OCI-LY7 (cell line): Measurements from ENCODE around the gene PHOSPHO2. TPM values are rescaled to one million over a fixed set of nuclear protein-coding genes. Genes with fewer than 3 reads are reported as not detected.

Experiments
- Bru-seq: library from RNA; stranded (reverse); fragments of 400-500 nt; gene quantifications from one replicate; lab custom pipeline; 2021; lab: Mats Ljungman, UMichigan
- BruChase-seq, 2 experiments: library from RNA; stranded (reverse); fragments of 400-500 nt; gene quantifications; one replicate each; lab custom pipeline; 2021; lab: Mats Ljungman, UMichigan
- BruUV-seq: library from RNA; stranded (reverse); fragments of 400-500 nt; replicated peaks from 2 replicates; lab custom pipeline; 2021; lab: Mats Ljungman, UMichigan
- CTCF ChIA-PET: fragments of 300-600 bp; sonication (Branson Sonifier 250); formaldehyde crosslinking; loops from one replicate; lab custom pipeline; 2022; ENCODE audit warnings: antibody characterized with exemption; ENCODE audit not compliant: unreplicated experiment; lab: Charles Lee
- POLR2A ChIA-PET: fragments of 300-600 bp; sonication (Branson Sonifier 250); formaldehyde crosslinking; loops from one replicate; lab custom pipeline; 2022; ENCODE audit warnings: antibody characterized with exemption; lab: Charles Lee
- DNase-seq: peaks from one replicate; pipeline ENCODE4 v3.0.0-alpha.2; 2015; ENCODE audit warnings: low spot score
- H2AFZ ChIP-seq: fragments of 200-600 bp; sonication (generic), shearing (Covaris generic); 2 replicates; pipeline ENCODE4 v1.6.1; 2014; ENCODE audit warnings: mild to moderate bottlenecking, antibody characterized with exemption, low read length, moderate library complexity
- H3K27ac ChIP-seq: fragments of 200-600 bp; sonication (generic); 2 replicates; pipeline ENCODE4 v1.5.1; 2014; ENCODE audit warnings: mixed run types, low read depth, mild to moderate bottlenecking, moderate library complexity, low read length, inconsistent platforms; ENCODE audit not compliant: poor library complexity, severe bottlenecking
- H3K36me3 ChIP-seq: fragments of 200-600 bp; sonication (generic); 2 replicates; pipeline ENCODE4 v1.6.1; 2014; ENCODE audit warnings: mild to moderate bottlenecking, antibody characterized with exemption, low read length, moderate library complexity, mixed read lengths; ENCODE audit not compliant: insufficient read depth
- H3K4me1 ChIP-seq: fragments of 200-600 bp; sonication (generic); 2 replicates; pipeline ENCODE4 v1.5.1; 2014; ENCODE audit warnings: mild to moderate bottlenecking, low read length; ENCODE audit not compliant: insufficient read depth, poor library complexity, severe bottlenecking
- H3K4me2 ChIP-seq: fragments of 200-600 bp; sonication (generic); 2 replicates; pipeline ENCODE4 v1.6.1; 2014; ENCODE audit warnings: mild to moderate bottlenecking, low read length
- H3K4me3 ChIP-seq: fragments of 200-600 bp; sonication (generic); 2 replicates; pipeline ENCODE4 v1.5.1; 2014; ENCODE audit warnings: mild to moderate bottlenecking, low read depth, low read length; ENCODE audit not compliant: poor library complexity, severe bottlenecking
- H3K79me2 ChIP-seq: fragments of 200-600 bp; sonication (generic); 2 replicates; pipeline ENCODE4 v1.6.1; 2016; ENCODE audit warnings: low read depth, mild to moderate bottlenecking, low read length, moderate library complexity, mixed read lengths; ENCODE audit not compliant: insufficient read depth
- H3K9me2 ChIP-seq: fragments of 200-600 bp; sonication (generic); 2 replicates; pipeline ENCODE4 v1.6.1; 2016; ENCODE audit warnings: mild to moderate bottlenecking, low read length, mixed read lengths; ENCODE audit not compliant: insufficient read depth
- H3K9me3 ChIP-seq: fragments of 200-600 bp; sonication (generic); 2 replicates; pipeline ENCODE4 v1.6.1; 2014; ENCODE audit warnings: mild to moderate bottlenecking, mixed run types, low read length, mixed read lengths
- H4K20me1 ChIP-seq: fragments of 200-600 bp; sonication (generic); 2 replicates; pipeline ENCODE4 v1.6.1; 2014; ENCODE audit warnings: mild to moderate bottlenecking, antibody characterized with exemption, low read length, moderate library complexity, mixed read lengths; ENCODE audit not compliant: insufficient read depth
- CTCF ChIP-seq: fragments of 200-600 bp; sonication (generic); conservative IDR thresholded peaks from 2 replicates; pipeline ENCODE4 v1.5.1; 2014; ENCODE audit warnings: mild to moderate bottlenecking, antibody characterized with exemption, low read length, moderate library complexity, mixed read lengths
- EZH2phosphoT487 ChIP-seq: fragments of 200-600 bp; sonication (generic); IDR thresholded peaks from 2 replicates; pipeline ENCODE4 v1.6.1; 2018; ENCODE audit warnings: low read depth, borderline replicate concordance, mild to moderate bottlenecking, mixed run types, antibody characterized with exemption, low read length, moderate library complexity, mixed read lengths
- intact Hi-C: fragments of 100-400 bp; cut with micrococcal nuclease; formaldehyde crosslinking; loops from one replicate; pipeline ENCODE4 v1.10.0; 2022; ENCODE audit not compliant: unreplicated experiment
- long read RNA-seq: library from polyadenylated mRNA; stranded (forward); transcript quantifications from one replicate; pipeline ENCODE4 v2.0.0, GENCODE V29; 2022
- total RNA-seq, 2 experiments: library from RNA; depleted of rRNA in 1 of 2; stranded (reverse); fragments of >200 nt in 1 of 2; shearing (Covaris generic) in 1 of 2; gene quantifications; 2 replicates each; pipeline ENCODE4 v1.2.3, GENCODE V29; 2014 to 2022

PHOSPHO2 gene, protein sequence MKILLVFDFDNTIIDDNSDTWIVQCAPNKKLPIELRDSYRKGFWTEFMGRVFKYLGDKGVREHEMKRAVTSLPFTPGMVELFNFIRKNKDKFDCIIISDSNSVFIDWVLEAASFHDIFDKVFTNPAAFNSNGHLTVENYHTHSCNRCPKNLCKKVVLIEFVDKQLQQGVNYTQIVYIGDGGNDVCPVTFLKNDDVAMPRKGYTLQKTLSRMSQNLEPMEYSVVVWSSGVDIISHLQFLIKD
- total RNA-seq (2014; rRNA removed; shearing (Covaris generic)) (2.8 and 4.8 TPM in 2 replicates), total RNA-seq (2022) (2.9 and 4.2 TPM in 2 replicates), Bru-seq, nascent RNA (percentile 69 among the genes with signal in this experiment), BruChase-seq, experiment 1, labeled RNA remaining after a 6-hour chase (percentile 62 among the genes with signal in this experiment), BruChase-seq, experiment 2, labeled RNA remaining after a 2-hour chase (percentile 73 among the genes with signal in this experiment)
- long read RNA-seq, partial matches to known transcripts: 2 of 3 reads
- long read RNA-seq, other reads (novel, unspliced or antisense): 1 of 3 reads

DNA sequence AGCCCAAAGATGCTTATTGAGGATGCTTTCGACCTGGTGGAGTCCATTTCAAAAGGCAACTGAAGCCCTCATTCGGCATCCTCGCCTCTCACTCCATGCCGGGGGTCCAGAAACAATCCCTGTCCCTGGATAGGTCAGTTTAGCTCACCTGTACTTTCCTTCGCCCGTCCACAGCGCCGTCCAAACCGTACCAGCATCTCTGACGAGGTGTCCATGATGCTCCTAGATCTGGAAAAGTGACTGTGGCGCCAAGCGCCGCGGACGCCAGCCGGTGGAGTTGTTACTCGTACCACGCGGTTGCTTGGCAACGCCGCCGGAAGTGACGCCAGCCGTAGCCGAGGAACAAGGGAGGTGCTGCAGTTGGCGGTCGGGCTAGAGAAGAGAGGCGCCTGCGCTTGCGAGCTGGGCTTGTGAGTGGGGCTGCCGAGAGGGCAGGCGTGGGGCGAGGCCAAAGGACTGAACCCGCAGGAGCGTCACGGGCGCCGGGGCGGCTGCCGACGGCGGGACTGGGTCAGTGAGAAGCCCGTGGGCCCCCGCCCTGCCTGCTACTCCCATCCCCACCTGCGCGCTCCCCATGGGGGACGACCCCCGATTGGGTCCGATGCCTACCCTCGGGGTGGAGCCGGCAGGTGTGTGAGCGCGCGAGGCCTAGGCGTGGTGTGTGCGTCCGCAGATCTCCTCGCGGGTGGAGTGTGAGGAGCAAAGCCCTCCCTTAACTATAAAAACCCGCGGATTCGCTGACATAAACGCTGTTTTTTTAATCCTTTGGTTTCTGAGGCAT is at the start of gene PHOSPHO2, which contains the start of gene CFAP210:
PHOSPHO2 (plus strand) TSS at position 357 of the 781 bp plus-strand sequence. CDS start 6,503 bp downstream, outside the sequence.
CFAP210 (minus strand) TSS at position 293 of the 781 bp plus-strand sequence; CDS start at position 215, 78 bp downstream.
- Histone ChIP-seq H3K9me3 (no peaks in the 10 kb centered on the region), H3K27ac (peak within 1 kb of the TSS; percentile 13), H3K36me3 (no peaks in the 10 kb centered on the region), H3K9me2 (no peaks in the 10 kb centered on the region), H2AFZ (peak within 1 kb of the TSS; percentile 99), H3K4me2 (peak within 1 kb of the TSS; percentile 98), H3K79me2 (peaks cover 4% of the 10 kb centered on the region; the same call in 1 of the 2 replicates), H3K4me1 (peaks cover 16% of the 10 kb centered on the region), H4K20me1 (no peaks in the 10 kb centered on the region), H3K4me3 (peak within 1 kb of the TSS; percentile 73)
- DNase-seq: peak; percentile 95
- intact Hi-C loops: loop anchor here (1.0 to 10.0 kb wide), 2 partner anchors 109 to 1450 kb away; partner anchors contain the start of gene STK39
- POLR2A ChIA-PET: no interaction called here
- BruUV-seq: TSS peak; percentile 65
- no peak for TF ChIP-seq EZH2phosphoT487
- CTCF ChIA-PET: interaction anchor here (0.6 kb wide), 1 partner anchor 76 kb away, joined by 4 read pairs; no protein-coding TSS in a partner anchor

DNA sequence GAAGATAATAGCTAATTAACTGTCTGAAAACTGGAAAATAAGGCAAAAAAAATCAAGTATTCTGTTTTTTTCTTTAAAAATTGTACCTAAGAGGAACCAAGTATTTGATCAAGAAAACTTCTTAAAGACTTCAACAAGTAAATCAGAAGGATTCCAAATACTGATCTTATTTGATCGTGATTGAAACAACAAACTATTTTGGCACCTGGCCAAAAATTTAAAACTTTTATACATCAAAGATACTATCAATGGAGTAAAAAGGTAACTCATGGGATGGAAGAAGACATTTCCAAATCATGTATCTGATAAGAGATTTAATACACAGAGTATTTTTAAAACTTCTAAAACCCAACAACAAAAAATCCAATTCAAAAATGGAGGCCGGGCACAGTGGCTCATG is 46.8 kb upstream of the PHOSPHO2 start:
- DNase-seq: no peak
- ChIA-PET POLR2A (interaction anchor here (0.9 kb wide), 1 partner anchor 866 kb away, joined by 3 read pairs; no protein-coding TSS in a partner anchor), CTCF (no interaction called here)
- no peaks in the 10 kb centered on the region for H3K36me3 ChIP-seq
- H3K9me3 ChIP-seq: no peaks in the 10 kb centered on the region
- TF ChIP-seq CTCF (no peak), EZH2phosphoT487 (no peak)
- intact Hi-C loops: no loop called here
- H3K4me1 ChIP-seq: no peaks in the 10 kb centered on the region
- BruUV-seq: no TSS peak
- no peaks in the 10 kb centered on the region for H3K79me2 ChIP-seq
- no peaks in the 10 kb centered on the region for H4K20me1 ChIP-seq
- no peak overlapping the region for H3K4me3 ChIP-seq
- H3K9me2 ChIP-seq: no peaks in the 10 kb centered on the region
- no peak overlapping the region for H3K27ac ChIP-seq
- no peak overlapping the region for H2AFZ ChIP-seq
- no peak overlapping the region for H3K4me2 ChIP-seq

GRCh38 chr2:169649278-169649677 is 45.0 kb upstream of the PHOSPHO2 start:
- TF ChIP-seq EZH2phosphoT487: no peak
- TF ChIP-seq CTCF: no peak
- CTCF ChIA-PET: no interaction called here

More at GRCh38 chr2:169649278-169649677, 45.0 kb upstream of the PHOSPHO2 start:
- BruUV-seq: no TSS peak
- Histone ChIP-seq H3K4me1 (no peaks in the 10 kb centered on the region), H3K27ac (no peak overlapping the region), H3K4me2 (no peak overlapping the region), H3K4me3 (no peak overlapping the region), H4K20me1 (no peaks in the 10 kb centered on the region), H3K36me3 (no peaks in the 10 kb centered on the region), H3K9me3 (no peaks in the 10 kb centered on the region), H2AFZ (no peak overlapping the region), H3K79me2 (no peaks in the 10 kb centered on the region), H3K9me2 (no peaks in the 10 kb centered on the region)
- POLR2A ChIA-PET: interaction anchor here (0.7 kb wide), 1 partner anchor 14 kb away, joined by 3 read pairs; no protein-coding TSS in a partner anchor
- intact Hi-C loops: no loop called here
- no peak for DNase-seq
